Activated T-helper 1 cell treated with Interleukin-2 at 50 U/mL for 16 hours (primary cell): ENCODE measurements around the gene GAK.

Experiments used
- DNase-seq: peaks from one replicate; pipeline ENCODE4 v3.0.0-alpha.2; 2020; ENCODE audit warnings: low read depth

GAK gene

DNA sequence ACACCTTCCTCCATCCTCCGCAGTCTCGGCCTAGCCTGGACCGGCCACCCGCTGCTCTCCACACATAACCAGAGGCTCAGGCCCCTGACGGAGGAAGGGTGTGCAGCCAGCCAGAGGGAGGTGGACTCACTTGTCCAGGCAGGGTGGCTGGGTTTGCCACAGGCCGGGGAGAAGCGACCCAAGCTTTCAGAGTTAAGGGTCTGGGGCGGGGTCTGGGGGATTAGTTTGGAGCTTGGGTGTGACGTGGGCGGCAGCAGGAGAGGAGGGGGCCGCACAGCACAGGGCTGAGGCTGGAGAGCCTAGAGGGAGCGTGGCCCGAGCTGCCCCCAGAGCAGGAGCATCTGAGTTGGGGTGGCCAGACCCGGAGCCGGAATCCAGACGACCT is 83.8 kb downstream of the GAK start:
- DNase-seq, result no peak

DNA sequence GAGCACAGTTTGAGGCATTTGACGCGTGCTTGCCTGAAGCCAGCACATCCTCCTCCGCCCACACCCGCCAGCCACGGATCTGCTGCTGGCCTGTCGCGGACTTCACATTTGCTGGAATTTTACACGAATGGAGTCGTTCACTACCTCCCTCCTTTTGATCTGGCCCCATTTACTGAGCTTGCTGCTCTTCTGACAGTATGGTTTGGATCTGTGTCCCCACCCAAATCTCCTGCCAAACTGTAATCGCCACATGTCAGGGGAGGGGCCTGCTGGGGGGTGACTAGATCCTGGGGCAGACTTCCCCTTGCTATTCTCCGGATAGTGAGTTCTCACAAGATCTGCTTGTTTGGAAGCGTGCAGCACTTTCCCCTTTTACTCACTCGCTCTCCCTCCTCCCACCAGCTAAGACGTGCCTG is 86.3 kb downstream of the GAK start:
- no peak for DNase-seq

GRCh38 chr4:845233-845835 is 86.8 kb downstream of the GAK start:
- no peak for DNase-seq

DNA sequence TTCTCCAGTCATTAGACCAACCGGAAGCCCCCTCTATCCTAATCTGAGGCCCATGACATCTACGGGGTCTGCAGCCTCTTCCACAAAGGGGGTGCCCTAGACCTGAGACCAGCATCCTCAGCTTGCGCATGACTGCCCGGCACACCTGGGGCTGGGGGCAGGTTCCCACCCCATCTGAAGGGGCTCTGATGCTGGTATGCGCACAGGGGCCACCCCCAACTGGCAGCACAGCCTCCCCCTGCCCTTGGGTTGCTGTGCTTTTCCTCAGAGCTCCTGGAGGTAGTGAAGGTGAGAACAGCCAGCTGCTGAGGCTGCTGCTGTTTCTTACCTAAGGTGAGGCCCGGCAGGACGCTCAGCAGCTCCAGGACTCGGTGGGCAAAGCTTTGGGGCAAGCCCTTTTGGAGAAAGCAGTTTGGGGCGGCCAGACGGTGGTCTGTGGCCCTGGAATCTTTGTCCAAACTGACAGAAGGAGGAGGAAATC is 87.3 kb downstream of the GAK start:
- no peak for DNase-seq

- DNase-seq, result no peak
These were observed 92.3 kb downstream of the GAK start for GRCh38 chr4:839675-840443.

GRCh38 chr4:837772-838171 is 94.3 kb downstream of the GAK start:
- no peak for DNase-seq

- DNase-seq, result no peak
These were observed 95.3 kb downstream of the GAK start for GRCh38 chr4:836750-837301.

- no peak for DNase-seq
These were observed 96.1 kb downstream of the GAK start for GRCh38 chr4:836003-836511.

- no peak for DNase-seq
These were observed 96.7 kb downstream of the GAK start for GRCh38 chr4:835148-836002.

GRCh38 chr4:834368-835147 is 97.6 kb downstream of the GAK start:
- no peak for DNase-seq

DNA sequence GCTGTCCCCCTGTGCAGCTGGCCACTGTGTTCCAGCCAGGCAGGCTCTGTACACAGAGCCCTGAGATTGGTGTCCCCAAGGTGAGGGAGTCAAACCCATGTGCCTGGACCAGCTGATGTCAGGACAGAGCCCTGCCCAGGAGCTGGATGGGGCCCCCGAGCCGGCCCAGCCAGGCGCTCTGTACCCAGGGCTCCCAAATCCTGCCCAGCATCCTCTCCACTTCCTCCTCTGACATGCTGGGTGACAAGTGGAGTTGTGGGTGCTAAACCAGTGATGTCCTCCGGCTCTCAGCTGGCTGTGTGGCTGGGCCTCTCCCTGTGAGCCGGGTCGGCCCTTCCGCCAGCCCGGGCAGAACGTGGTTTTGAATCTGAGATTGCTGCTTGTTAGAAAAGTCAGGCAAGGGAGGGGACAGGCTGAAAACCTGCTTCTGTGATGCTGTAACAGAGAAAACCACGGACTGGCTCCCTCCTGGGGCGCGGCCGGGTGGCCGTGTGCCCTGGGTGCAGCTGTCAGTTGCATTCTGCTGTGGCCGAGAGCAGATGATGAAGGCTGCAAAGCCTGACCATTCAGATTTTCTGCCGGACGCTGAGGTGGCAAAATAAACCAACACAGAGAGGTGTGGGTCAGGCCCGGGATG is 98.3 kb downstream of the GAK start:
- no peak for DNase-seq

DNA sequence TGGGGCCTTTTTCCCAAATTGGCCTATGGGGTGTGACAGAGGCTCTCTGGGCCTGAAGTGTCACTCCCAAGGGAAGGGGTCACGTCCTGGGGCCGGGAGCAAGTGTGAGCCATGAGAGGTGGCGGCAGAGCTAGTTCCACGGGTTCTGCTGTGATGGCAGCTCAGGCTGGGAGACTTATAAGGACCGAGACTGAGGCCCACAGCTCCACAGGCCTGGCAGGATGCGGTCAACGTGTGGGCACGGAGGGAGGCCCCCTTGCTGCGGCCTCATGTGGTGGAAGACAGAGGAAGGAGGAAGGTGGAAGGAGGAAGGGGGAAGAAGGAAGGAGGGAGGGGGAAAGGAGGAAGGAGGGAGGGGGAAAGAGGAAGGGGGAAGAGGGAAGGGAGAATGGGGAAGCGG is 99.0 kb downstream of the GAK start:
- DNase-seq, result no peak

GRCh38 chr4:832536-832935 is 99.6 kb downstream of the GAK start:
- DNase-seq, result no peak

GRCh38 chr4:832108-832507 is 100.0 kb downstream of the GAK start:
- DNase-seq, result no peak

GRCh38 chr4:831483-831805 is 100.7 kb downstream of the GAK start:
- DNase-seq, result no peak

DNA sequence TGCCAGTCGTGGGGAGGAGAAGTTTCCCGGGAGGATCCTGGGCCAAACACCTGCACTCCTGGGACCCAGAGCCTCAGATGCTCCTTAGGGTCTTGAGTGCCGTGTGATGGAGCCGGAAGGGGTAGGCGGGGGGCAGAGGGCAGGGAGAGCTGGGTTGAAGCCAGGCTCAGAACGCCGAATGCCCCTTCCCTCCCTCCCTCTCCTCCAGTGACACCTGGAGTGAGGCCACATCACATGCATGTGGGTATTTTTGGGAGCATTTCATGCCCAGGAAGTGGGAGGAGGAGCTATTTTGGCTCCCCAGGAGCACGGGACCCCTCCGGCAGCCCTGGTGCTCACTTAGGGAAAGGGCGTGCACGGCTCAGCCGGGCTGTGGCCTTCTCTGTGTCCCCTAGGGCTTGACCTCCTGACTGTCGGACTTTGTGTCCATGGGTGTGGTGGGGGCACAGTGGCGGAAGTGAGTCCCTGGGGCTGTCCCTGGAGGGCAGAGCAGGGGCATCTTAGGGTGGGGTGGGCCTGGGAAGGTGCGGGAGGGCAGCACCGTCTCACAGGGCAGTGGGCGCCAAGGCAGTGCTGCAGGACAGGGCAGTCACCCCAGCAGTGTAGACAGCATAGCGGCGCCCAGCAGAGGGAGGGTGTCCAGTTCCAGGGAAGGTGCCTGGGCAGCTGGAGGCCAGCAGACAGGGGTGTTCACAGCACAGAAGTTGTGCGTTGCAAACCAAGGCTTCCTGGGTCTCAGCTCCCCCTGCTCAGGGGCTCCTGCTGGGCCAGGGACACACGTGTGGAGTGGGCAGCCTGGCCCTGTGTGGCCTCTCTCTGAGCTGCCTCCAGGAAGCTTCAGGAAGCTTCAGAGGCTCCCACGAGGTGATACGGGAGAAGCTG is 101.3 kb downstream of the GAK start:
- DNase-seq, result no peak

DNA sequence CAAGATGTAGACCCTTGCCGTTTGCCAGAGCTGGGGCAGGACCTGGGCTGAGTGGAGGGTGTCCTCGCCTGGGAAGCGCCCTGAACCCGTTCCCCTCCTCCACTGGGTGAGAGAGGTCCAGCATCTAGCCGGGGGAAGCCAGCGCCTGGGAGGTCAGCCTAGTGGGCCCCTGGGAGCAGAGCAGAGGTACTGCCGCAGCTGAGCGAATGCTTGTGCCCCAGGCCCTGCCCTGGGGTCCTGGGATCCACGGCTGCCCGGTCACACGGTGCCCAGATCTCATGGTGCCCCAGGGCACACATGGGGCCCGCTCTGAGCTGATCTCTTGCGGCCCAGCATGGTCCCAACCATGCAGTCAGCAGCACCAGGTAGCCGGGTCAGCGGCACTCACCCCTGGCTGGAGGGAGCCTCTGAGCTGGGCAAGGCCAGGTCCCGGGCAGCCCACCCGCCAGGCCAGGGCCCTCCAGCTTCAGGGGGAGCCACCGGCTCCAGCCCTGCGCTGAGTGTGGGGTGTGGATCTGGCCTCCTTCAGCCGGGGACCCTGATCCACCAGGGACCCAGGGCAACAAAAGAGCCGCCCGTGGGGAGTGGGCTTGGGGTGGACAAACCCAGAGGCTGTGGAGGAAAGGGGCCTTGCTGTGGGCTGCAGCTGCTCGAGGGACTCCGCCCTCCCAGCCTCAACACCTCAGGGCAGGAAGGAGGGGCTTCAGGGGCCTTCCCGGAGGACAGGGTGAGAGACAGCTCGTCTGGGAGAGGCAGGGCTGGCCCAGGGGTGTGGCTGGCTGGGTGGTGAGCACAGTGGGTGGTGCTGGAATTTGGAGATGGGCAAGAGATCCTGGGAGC is 102.1 kb downstream of the GAK start:
- no peak for DNase-seq

DNA sequence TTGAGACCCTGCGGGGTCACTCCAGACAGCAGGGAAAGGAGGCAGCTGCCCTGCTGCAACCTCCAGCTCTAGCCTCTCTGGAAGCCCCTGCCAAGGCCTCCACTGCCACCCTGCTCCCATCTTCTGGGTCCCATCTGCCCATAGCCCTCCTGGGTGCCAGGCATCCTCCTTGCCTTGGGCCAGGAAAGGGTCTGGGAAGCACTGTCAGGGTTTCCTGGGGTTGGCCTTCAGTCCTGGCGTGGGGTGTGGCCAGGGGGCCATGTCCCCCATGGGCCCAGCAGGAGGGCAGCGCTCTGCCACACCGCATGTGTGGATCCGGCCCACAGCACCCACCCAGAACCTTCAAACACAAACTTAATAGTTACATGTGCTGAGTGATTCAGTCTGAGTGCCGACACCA is 102.8 kb downstream of the GAK start:
- no peak for DNase-seq

GRCh38 chr4:828641-829271 is 103.4 kb downstream of the GAK start:
- DNase-seq, result no peak
